HepG2 (cell line): ENCODE measurements around the gene TTC38. TPM values are rescaled to one million over a fixed set of nuclear protein-coding genes. Genes with fewer than 3 reads are reported as not detected.

ENCODE experiments used
- ATAC-seq: fragments of 200-7000 bp; cut with Tn5 transposase; 3 replicates; pipeline ENCODE4 v1.9.1; 2020; ENCODE audit warnings: mild to moderate bottlenecking, moderate library complexity
- BruUV-seq: library from RNA; stranded (reverse); fragments of 400-500 nt; replicated peaks from 2 replicates; lab custom pipeline; 2021; lab: Mats Ljungman, UMichigan
- CTCF ChIA-PET: fragments of 300-600 bp; formaldehyde crosslinking; extraction: SDS; loops from one replicate; lab custom pipeline; 2021; ENCODE audit warnings: low total read pairs, inconsistent platforms, low intra/inter-chr PET ratio; lab: Yijun Ruan, JAX
- POLR2A ChIA-PET: fragments of 350-600 bp; sonication (Branson Sonifier 250); formaldehyde crosslinking; loops from one replicate; lab custom pipeline; 2020; ENCODE audit warnings: antibody characterized with exemption, inconsistent platforms; lab: Yijun Ruan, JAX
- DNase-seq: peaks from one replicate; pipeline ENCODE4 v3.0.0-alpha.2; 2015; ENCODE audit warnings: low spot score
- FAIRE-seq: peaks from 3 replicates; lab custom pipeline; 2011; peaks lifted over from hg19 to GRCh38; lab: Jason Lieb, UNC
- H2AFZ ChIP-seq: one replicate; pipeline ENCODE4 v1.6.1; 2011; ENCODE audit warnings: low read length, inconsistent platforms
- H3K27ac ChIP-seq: fragments of 300-600 bp; 3 replicates; pipeline ENCODE4 v1.8.0; 2011; ENCODE audit warnings: mixed run types, mild to moderate bottlenecking, mixed read lengths, low read length, inconsistent platforms; ENCODE audit not compliant: insufficient read depth; ENCODE audit errors: extremely low read length
- H3K27me3 ChIP-seq, 2 experiments: fragments of 200-600 bp in 1 of 2; 2 replicates in 1 of 2; 3 replicates in 1 of 2; pipeline versions ENCODE4 v1.6.0 to v1.8.0; 2011; ENCODE audit warnings: low read length in 2 of 2, mild to moderate bottlenecking in 2 of 2, moderate library complexity in 2 of 2, inconsistent platforms in 1 of 2; ENCODE audit not compliant: insufficient read depth in 2 of 2, control insufficient read depth in 1 of 2
- H3K36me3 ChIP-seq, 2 experiments: fragments of 200-600 bp in 1 of 2; replicated peaks in 1 of 2; 2 replicates in 1 of 2; 3 replicates in 1 of 2; pipeline versions ENCODE4 v1.5.1 to v1.8.0; 2011; ENCODE audit warnings: low read length in 2 of 2, inconsistent platforms in 1 of 2; ENCODE audit not compliant: insufficient read depth in 2 of 2, control insufficient read depth in 1 of 2
- H3K4me1 ChIP-seq: 2 replicates; pipeline ENCODE4 v1.5.1; 2012; ENCODE audit warnings: low read length, inconsistent platforms; ENCODE audit not compliant: insufficient read depth
- H3K4me2 ChIP-seq: 2 replicates; pipeline ENCODE4 v1.6.0; 2011; ENCODE audit warnings: low read depth, low read length, inconsistent platforms
- H3K4me3 ChIP-seq, 3 experiments: fragments of 200-600 bp in 1 of 3; sonication (generic), shearing (Covaris generic) in 1 of 3; replicated peaks in 1 of 3; 2 replicates each; pipeline ENCODE4 v1.5.1; 2011 to 2016; ENCODE audit warnings: low read length in 3 of 3, inconsistent platforms in 2 of 3, low read depth in 2 of 3, mild to moderate bottlenecking in 2 of 3, control low read depth in 1 of 3, mixed read lengths in 1 of 3; ENCODE audit not compliant: insufficient read depth in 1 of 3
- H3K79me2 ChIP-seq: one replicate; pipeline ENCODE4 v1.6.1; 2011; ENCODE audit warnings: low read length, inconsistent platforms; ENCODE audit not compliant: insufficient read depth
- H3K9ac ChIP-seq: 2 replicates; pipeline ENCODE4 v1.6.0; 2011; ENCODE audit warnings: mild to moderate bottlenecking, low read depth, low read length, inconsistent platforms; ENCODE audit not compliant: insufficient read depth
- H3K9me3 ChIP-seq: 2 replicates; pipeline ENCODE4 v1.5.1; 2012; ENCODE audit warnings: mild to moderate bottlenecking, low read length
- H4K20me1 ChIP-seq: 2 replicates; pipeline ENCODE4 v1.6.0; 2011; ENCODE audit warnings: inconsistent platforms, mild to moderate bottlenecking, low read length, moderate library complexity; ENCODE audit not compliant: insufficient read depth
- ATF5 ChIP-seq: sonication (generic); formaldehyde crosslinking; IDR thresholded peaks from 2 replicates; pipeline ENCODE4 v1.4.0; 2020; ENCODE audit warnings: mild to moderate bottlenecking, low read depth, missing genetic modification reagents
- E2F5 ChIP-seq: sonication (generic); formaldehyde crosslinking; conservative IDR thresholded peaks from 2 replicates; pipeline ENCODE4 v1.4.0; 2020; ENCODE audit warnings: missing genetic modification reagents
- GATA4 ChIP-seq: sonication (generic); IDR thresholded peaks from 2 replicates; pipeline ENCODE4 v1.6.1; 2016; ENCODE audit warnings: antibody characterized with exemption, low read depth, borderline replicate concordance
- HES4 ChIP-seq: sonication (generic); formaldehyde crosslinking; IDR thresholded peaks from 2 replicates; pipeline ENCODE4 v1.9.0; 2021; ENCODE audit warnings: mild to moderate bottlenecking, missing genetic modification reagents, borderline replicate concordance
- PBX2 ChIP-seq: IDR thresholded peaks from 2 replicates; pipeline ENCODE4 v1.6.1; 2016; ENCODE audit warnings: control low read depth
- STAG1 ChIP-seq: sonication (generic); formaldehyde crosslinking; IDR thresholded peaks from 2 replicates; pipeline ENCODE4 v1.4.0; 2020; ENCODE audit warnings: missing genetic modification reagents
- SUZ12 ChIP-seq: fragments of 150-350 bp; IDR thresholded peaks from 2 replicates; pipeline ENCODE4 v1.6.1; 2014; ENCODE audit warnings: low read depth, low read length
- ZFP91 ChIP-seq: sonication (generic); formaldehyde crosslinking; IDR thresholded peaks from 2 replicates; pipeline ENCODE4 v1.9.0; 2022; ENCODE audit warnings: missing genetic modification reagents, mild to moderate bottlenecking, borderline replicate concordance
- ZNF326 ChIP-seq: sonication (generic); formaldehyde crosslinking; IDR thresholded peaks from 2 replicates; pipeline ENCODE4 v1.4.0; 2020; ENCODE audit warnings: missing genetic modification reagents, borderline replicate concordance
- ZNF7 ChIP-seq: IDR thresholded peaks from 2 replicates; pipeline ENCODE4 v1.6.1; 2016; ENCODE audit warnings: missing biosample characterization, missing genetic modification reagents
- WGBS: methylation state at CpG from one replicate; pipeline ENCODE4 v1.1.6; 2017; ENCODE audit warnings: low lambda C conversion rate; 5-methylcytosine and 5-hydroxymethylcytosine counted together
- in situ Hi-C: cut with HindIII; loops from 2 replicates; pipeline ENCODE4 v1.10.0; 2017; ENCODE audit warnings: low pct_unique_long_range_greater_than_20kb; ENCODE audit not compliant: extremely low pct_ligation_motif_present
- intact Hi-C: fragments of 100-400 bp; cut with micrococcal nuclease; formaldehyde crosslinking; loops from one replicate; pipeline ENCODE4 v1.10.0; 2022; ENCODE audit not compliant: unreplicated experiment
- polyA plus RNA-seq, 8 experiments: library from polyadenylated mRNA; depleted of rRNA in 3 of 8; stranded (reverse) in 7 of 8; unstranded in 1 of 8; fragments of >200 nt; fragmentation: Illumina TruSeq in 4 of 8; extraction: Trizol in 4 of 8; gene quantifications; 2 replicates each; pipeline versions ENCODE4 v1.2.1 to v1.2.3, GENCODE V29; 2011 to 2016; ENCODE audit warnings: low read depth in 4 of 8, missing spikeins in 1 of 8, mixed read lengths in 1 of 8; ENCODE audit not compliant: insufficient read depth in 1 of 8
- total RNA-seq, 5 experiments: library from RNA; depleted of rRNA; stranded (reverse); fragments of >200 nt; fragmentation: Illumina TruSeq; extraction: Trizol; gene quantifications; 2 replicates each; pipeline ENCODE4 v1.2.3, GENCODE V29; 2016; ENCODE audit warnings: low read depth in 1 of 5

Gene TTC38
- total and polyA plus RNA-seq, 2 of the 13 experiments (the other 11 are each of a cell fraction or from before 2014, with no cell fraction given), result 101 to 105 TPM

GRCh38 chr22:46320166-46320710, 52.4 kb downstream of the TTC38 start (continued):
- TF ChIP-seq E2F5 (CRISPR knock-in tag) (no peak), STAG1 (no peak), ZFP91 (CRISPR knock-in tag) (no peak), ZNF326 (no peak), ATF5 (CRISPR knock-in tag) (no peak), ZNF7 (CRISPR knock-in tag) (no peak), HES4 (no peak), SUZ12 (no peak)

- ChIA-PET CTCF (no interaction called here), POLR2A (no interaction called here)
- no peak for DNase-seq
- H3K36me3 ChIP-seq, result peaks cover 12 to 78% of the 10 kb centered on the region in 2 experiments
- no peaks in the 10 kb centered on the region for H3K79me2 ChIP-seq
- H2AFZ ChIP-seq, result no peak overlapping the region
- in situ Hi-C loops (no loop called here), intact Hi-C loops (no loop called here)
- no peaks in the 10 kb centered on the region for H4K20me1 ChIP-seq
- no peak for FAIRE-seq
- H3K27ac ChIP-seq, result no peak overlapping the region
- no peaks in the 10 kb centered on the region for H3K9me3 ChIP-seq
- no peak for ATAC-seq
- no peak for TF ChIP-seq PBX2 (CRISPR knock-in tag)
- TF ChIP-seq GATA4, result no peak
- H3K9ac ChIP-seq, result no peak overlapping the region
- H3K4me1 ChIP-seq, result no peaks in the 10 kb centered on the region
- no TSS peak for BruUV-seq
- WGBS, result 98% methylated on average over 20 of the region's 20 CpGs
- H3K27me3 ChIP-seq, result no peaks in the 10 kb centered on the region
- H3K4me3 ChIP-seq, result no peak overlapping the region
- H3K4me2 ChIP-seq, result no peak overlapping the region
Observed at GRCh38 chr22:46320716-46321386, 53.0 kb downstream of the TTC38 start.
